ENCODE measurements around the gene BEAN1.

- TF ChIP-seq CTCF (conservative IDR thresholded peaks at IDR 0.05; ENCODE audit: low read depth in 2 of 2) (no peak), EZH2phosphoT487 (IDR thresholded peaks at IDR 0.05; ENCODE audit: unreplicated experiment) (no peak), POLR2AphosphoS5 (IDR thresholded peaks at IDR 0.05; ENCODE audit: low read depth) (no peak), CREB1 (CRISPR knock-in tag; IDR thresholded peaks at IDR 0.05; ENCODE audit: low read depth) (no peak), JUNB (IDR thresholded peaks at IDR 0.05; ENCODE audit: unreplicated experiment) (no peak), ZNF331 (CRISPR knock-in tag; IDR thresholded peaks at IDR 0.05; ENCODE audit: low read depth) (no peak), REST (IDR thresholded peaks at IDR 0.05; ENCODE audit: unreplicated experiment) (no peak), EZH2 (IDR thresholded peaks at IDR 0.05; ENCODE audit: low read depth, unreplicated experiment) (no peak), STAT1 (IDR thresholded peaks at IDR 0.05; ENCODE audit: unreplicated experiment) (no peak), ZNF114 (CRISPR knock-in tag; IDR thresholded peaks at IDR 0.05) (no peak), ETS1 (IDR thresholded peaks at IDR 0.05) (no peak)
Observed at GRCh38 chr16:66469947-66470546, 43.0 kb downstream of the BEAN1 start.

All from GM23338 (cell line).